KMS-11 (cell line): ENCODE results near the gene STAP2.

Experiments used
- H2AFZ ChIP-seq: fragments of 200-600 bp; sonication (generic); 2 replicates; pipeline ENCODE4 v1.6.1; 2016; ENCODE audit warnings: antibody characterized with exemption, mixed run types, low read depth
- H3K27ac ChIP-seq: fragments of 200-600 bp; sonication (generic); 2 replicates; pipeline ENCODE4 v1.6.1; 2016; ENCODE audit warnings: mild to moderate bottlenecking, mixed run types
- H3K27me3 ChIP-seq: fragments of 200-600 bp; sonication (generic); 2 replicates; pipeline ENCODE4 v1.6.1; 2017; ENCODE audit warnings: mild to moderate bottlenecking, low read depth, mixed run types, moderate library complexity; ENCODE audit not compliant: insufficient read depth
- H3K36me3 ChIP-seq: fragments of 200-600 bp; sonication (generic); 2 replicates; pipeline ENCODE4 v1.6.1; 2017; ENCODE audit warnings: mild to moderate bottlenecking, mixed run types; ENCODE audit not compliant: insufficient read depth
- H3K4me1 ChIP-seq: fragments of 200-600 bp; sonication (generic); 2 replicates; pipeline ENCODE4 v1.6.1; 2016; ENCODE audit warnings: mild to moderate bottlenecking, low read depth, mixed run types; ENCODE audit not compliant: poor library complexity, severe bottlenecking
- H3K4me2 ChIP-seq: fragments of 200-600 bp; sonication (generic); 2 replicates; pipeline ENCODE4 v1.7.0; 2016; ENCODE audit warnings: mild to moderate bottlenecking, mixed run types
- H3K4me3 ChIP-seq: fragments of 200-600 bp; sonication (generic); IDR thresholded peaks from 2 replicates; pipeline ENCODE4 v1.6.1; 2017; ENCODE audit warnings: low read depth, low read length, mixed read lengths; ENCODE audit not compliant: insufficient read depth
- H3K79me2 ChIP-seq: fragments of 200-600 bp; sonication (generic); 2 replicates; pipeline ENCODE4 v1.6.1; 2016; ENCODE audit warnings: low read depth, mixed run types; ENCODE audit not compliant: insufficient read depth
- H3K9ac ChIP-seq: fragments of 200-600 bp; sonication (generic); 2 replicates; pipeline ENCODE4 v1.6.1; 2016; ENCODE audit warnings: mild to moderate bottlenecking, mixed run types
- H4K20me1 ChIP-seq: fragments of 200-600 bp; sonication (generic); 2 replicates; pipeline ENCODE4 v1.6.1; 2016; ENCODE audit warnings: mild to moderate bottlenecking, mixed run types; ENCODE audit not compliant: insufficient read depth
- CTCF ChIP-seq: fragments of 200-600 bp; sonication (generic); conservative IDR thresholded peaks from 2 replicates; pipeline ENCODE4 v1.6.1; 2017; ENCODE audit warnings: low read depth, mild to moderate bottlenecking, antibody characterized with exemption, low read length, moderate library complexity, mixed read lengths

Gene STAP2

GRCh38 chr19:4358709-4359626, 20.3 kb upstream of the STAP2 start:
- no peaks in the 10 kb centered on the region for H3K27me3 ChIP-seq
- no peak overlapping the region for H2AFZ ChIP-seq
- no peak overlapping the region for H3K4me2 ChIP-seq
- no peaks in the 10 kb centered on the region for H4K20me1 ChIP-seq
- H3K36me3 ChIP-seq: no peaks in the 10 kb centered on the region
- no peak overlapping the region for H3K4me3 ChIP-seq
- H3K4me1 ChIP-seq: no peaks in the 10 kb centered on the region
- no peak overlapping the region for H3K9ac ChIP-seq
- H3K79me2 ChIP-seq: no peaks in the 10 kb centered on the region
- TF ChIP-seq CTCF: no peak
- no peak overlapping the region for H3K27ac ChIP-seq

- Histone ChIP-seq H2AFZ (no peak overlapping the region), H3K36me3 (no peaks in the 10 kb centered on the region), H3K27me3 (no peaks in the 10 kb centered on the region), H4K20me1 (no peaks in the 10 kb centered on the region), H3K79me2 (no peaks in the 10 kb centered on the region), H3K4me3 (no peak overlapping the region), H3K9ac (no peak overlapping the region), H3K27ac (no peak overlapping the region), H3K4me1 (no peaks in the 10 kb centered on the region), H3K4me2 (no peak overlapping the region)
- no peak for TF ChIP-seq CTCF
Observed at GRCh38 chr19:4357921-4358326, 19.3 kb upstream of the STAP2 start.

GRCh38 chr19:4357095-4357797, 18.6 kb upstream of the STAP2 start:
- Histone ChIP-seq H3K36me3 (no peaks in the 10 kb centered on the region), H3K4me1 (no peaks in the 10 kb centered on the region)

GRCh38 chr19:4354897-4355296, 16.3 kb upstream of the STAP2 start:
- no peak overlapping the region for H2AFZ ChIP-seq
- no peak overlapping the region for H3K27ac ChIP-seq
- H4K20me1 ChIP-seq: no peaks in the 10 kb centered on the region
- H3K4me3 ChIP-seq: no peak overlapping the region
- H3K27me3 ChIP-seq: no peaks in the 10 kb centered on the region
- H3K9ac ChIP-seq: no peak overlapping the region
- H3K36me3 ChIP-seq: no peaks in the 10 kb centered on the region
- H3K79me2 ChIP-seq: no peaks in the 10 kb centered on the region
- no peaks in the 10 kb centered on the region for H3K4me1 ChIP-seq
- no peak for TF ChIP-seq CTCF
- H3K4me2 ChIP-seq: no peak overlapping the region

More at GRCh38 chr19:4357095-4357797, 18.6 kb upstream of the STAP2 start:
- H3K27ac ChIP-seq: no peak overlapping the region
- H3K4me2 ChIP-seq: no peak overlapping the region
- no peaks in the 10 kb centered on the region for H3K79me2 ChIP-seq
- no peak overlapping the region for H3K4me3 ChIP-seq
- no peaks in the 10 kb centered on the region for H3K27me3 ChIP-seq
- H4K20me1 ChIP-seq: no peaks in the 10 kb centered on the region
- no peak overlapping the region for H3K9ac ChIP-seq
- no peak for TF ChIP-seq CTCF
- H2AFZ ChIP-seq: no peak overlapping the region
